ENCODE data around the gene ANO9.
"Not testable (repeated sequence)": the region's sequence is repeated elsewhere in the genome, so short reads cannot be mapped to it uniquely, and the experiment has no call there.

The ANO9 gene

GRCh38 chr11:452203-452744, 10.5 kb upstream of the ANO9 start:
- DNase-seq, result no peak

GRCh38 chr11:451738-452137, 9.9 kb upstream of the ANO9 start:
- DNase-seq, result no peak

GRCh38 chr11:450809-451451, 9.1 kb upstream of the ANO9 start:
- DNase-seq, result peak; percentile 60

- DNase-seq, result peak; percentile 95
Measured at GRCh38 chr11:449889-450808, 8.3 kb upstream of the ANO9 start, which contains the start of gene PTDSS2. Gene PTDSS2 (plus strand): TSS chr11:450279. CDS start chr11:450456, 177 bp downstream.

GRCh38 chr11:447923-448731, 6.3 kb upstream of the ANO9 start:
- DNase-seq, result peak; percentile 92

- no peak for DNase-seq
Measured at GRCh38 chr11:446891-447290, 5.1 kb upstream of the ANO9 start.

GRCh38 chr11:445765-446588, 4.2 kb upstream of the ANO9 start:
- no peak for DNase-seq

- DNase-seq, result no peak
Measured at GRCh38 chr11:444396-445144, 2.8 kb upstream of the ANO9 start.

GRCh38 chr11:443542-444199, 1.9 kb upstream of the ANO9 start:
- peak; percentile 73 for DNase-seq

- no peak for DNase-seq
Measured at GRCh38 chr11:442611-443081, 835 bp upstream of the ANO9 start.

- no peak for DNase-seq
Measured at GRCh38 chr11:441043-441417, 781 bp downstream of the ANO9 start.

- DNase-seq, result no peak
Measured at GRCh38 chr11:440065-441042, 1.5 kb downstream of the ANO9 start.

GRCh38 chr11:439315-440064, 2.3 kb downstream of the ANO9 start:
- no peak for DNase-seq

GRCh38 chr11:438101-438844, 3.5 kb downstream of the ANO9 start:
- DNase-seq, result no peak

- no peak for DNase-seq
Measured at GRCh38 chr11:437228-437870, 4.5 kb downstream of the ANO9 start.

- not testable (repeated sequence) for DNase-seq
Measured at GRCh38 chr11:434999-435740, 6.6 kb downstream of the ANO9 start.
